Keratinocyte (primary cell): ENCODE data around the gene HNRNPAB. TPM values are rescaled to one million over a fixed set of nuclear protein-coding genes. Genes with fewer than 3 reads are reported as not detected.
"Not testable (repeated sequence)": the region's sequence is repeated elsewhere in the genome, so short reads cannot be mapped to it uniquely, and the experiment has no call there.

Experiments used
- DNase-seq: peaks from one replicate; pipeline ENCODE4 v3.0.0-alpha.2; 2011; ENCODE audit warnings: low read depth, missing footprints, low spot score
- FAIRE-seq: peaks from 2 replicates; lab custom pipeline; 2011; peaks lifted over from hg19 to GRCh38; lab: Jason Lieb, UNC
- H2AFZ ChIP-seq: 2 replicates; pipeline ENCODE4 v1.6.0; 2012; ENCODE audit warnings: low read length, control low read depth, inconsistent platforms; ENCODE audit not compliant: control insufficient read depth
- H3K27ac ChIP-seq: 2 replicates; pipeline ENCODE4 v1.5.1; 2011; ENCODE audit warnings: low read length; ENCODE audit not compliant: control insufficient read depth, insufficient read depth
- H3K27me3 ChIP-seq: 3 replicates; pipeline ENCODE4 v1.6.0; 2011; ENCODE audit warnings: low read length; ENCODE audit not compliant: control insufficient read depth, insufficient read depth; ENCODE audit errors: extremely low read depth
- H3K36me3 ChIP-seq, 2 experiments: 2 replicates in 1 of 2; 3 replicates in 1 of 2; pipeline ENCODE4 v1.5.1; 2011; ENCODE audit warnings: low read length in 2 of 2, mild to moderate bottlenecking in 1 of 2; ENCODE audit not compliant: control insufficient read depth in 2 of 2, insufficient read depth in 2 of 2; ENCODE audit errors: extremely low read depth in 1 of 2
- H3K4me1 ChIP-seq: 3 replicates; pipeline ENCODE4 v1.5.1; 2011; ENCODE audit warnings: low read length; ENCODE audit not compliant: control insufficient read depth, insufficient read depth; ENCODE audit errors: extremely low read depth
- H3K4me2 ChIP-seq: 3 replicates; pipeline ENCODE4 v1.6.0; 2011; ENCODE audit warnings: low read depth, low read length; ENCODE audit not compliant: control insufficient read depth, insufficient read depth; ENCODE audit errors: extremely low read depth
- H3K4me3 ChIP-seq, 3 experiments: fragments of 200-600 bp in 1 of 3; sonication (generic) in 1 of 3; 2 replicates in 2 of 3; 3 replicates in 1 of 3; pipeline ENCODE4 v1.5.1; 2011 to 2016; ENCODE audit warnings: low read length in 3 of 3, mild to moderate bottlenecking in 3 of 3, control low read depth in 2 of 3, inconsistent platforms in 1 of 3, low read depth in 1 of 3, mixed read lengths in 1 of 3, mixed run types in 1 of 3, moderate library complexity in 1 of 3; ENCODE audit not compliant: control insufficient read depth in 2 of 3, insufficient read depth in 2 of 3; ENCODE audit errors: extremely low read depth in 1 of 3
- H3K79me2 ChIP-seq: 2 replicates; pipeline ENCODE4 v1.6.0; 2012; ENCODE audit warnings: low read length; ENCODE audit not compliant: control insufficient read depth, insufficient read depth
- H3K9ac ChIP-seq: 3 replicates; pipeline ENCODE4 v1.6.0; 2011; ENCODE audit warnings: low read length; ENCODE audit not compliant: control insufficient read depth, insufficient read depth; ENCODE audit errors: extremely low read depth
- H3K9me1 ChIP-seq: 3 replicates; pipeline ENCODE4 v1.6.0; 2011; ENCODE audit warnings: low read length; ENCODE audit not compliant: control insufficient read depth, insufficient read depth; ENCODE audit errors: extremely low read depth
- H3K9me3 ChIP-seq: 2 replicates; pipeline ENCODE4 v1.5.1; 2012; ENCODE audit warnings: low read depth, low read length; ENCODE audit not compliant: control insufficient read depth
- H4K20me1 ChIP-seq: 3 replicates; pipeline ENCODE4 v1.6.0; 2011; ENCODE audit warnings: low read length; ENCODE audit not compliant: control insufficient read depth, insufficient read depth; ENCODE audit errors: extremely low read depth
- CTCF ChIP-seq, 3 experiments: IDR thresholded peaks in 1 of 3; conservative IDR thresholded peaks in 1 of 3; optimal IDR thresholded peaks in 1 of 3; 2 replicates in 2 of 3; 3 replicates in 1 of 3; pipeline versions ENCODE3 to v1.5.1; 2011; ENCODE audit warnings: low read length in 3 of 3, mild to moderate bottlenecking in 3 of 3, moderate library complexity in 2 of 3, control low read depth in 1 of 3, inconsistent platforms in 1 of 3; ENCODE audit not compliant: insufficient read depth in 2 of 3; ENCODE audit errors: extremely low read depth in 1 of 3
- EZH2 ChIP-seq: IDR thresholded peaks from one replicate; pipeline ENCODE4 v1.6.1; 2012; ENCODE audit warnings: inconsistent platforms, mild to moderate bottlenecking, low read length, moderate library complexity
- dilution Hi-C: fragments of 300-500 bp; cut with MboI; formaldehyde crosslinking; loops from one replicate; pipeline ENCODE4 v1.7.0; 2020; ENCODE audit warnings: low sequenced_read_pairs; ENCODE audit not compliant: extremely low pct_ligation_motif_present
- polyA plus RNA-seq, 5 experiments: library from polyadenylated mRNA; depleted of rRNA in 3 of 5; stranded (reverse) in 3 of 5; stranded (forward) in 1 of 5; unstranded in 1 of 5; fragments of >200 nt; gene quantifications; 1 replicate in 1 of 5; 2 replicates in 3 of 5; 3 replicates in 1 of 5; pipeline versions ENCODE4 v1.2.1 to v1.2.3, GENCODE V29; 2011 to 2012; ENCODE audit warnings: missing spikeins in 2 of 5, low read depth in 1 of 5, low replicate concordance in 1 of 5

HNRNPAB gene
- polyA plus RNA-seq, 1 donor (not counting 4 experiments of a cell fraction or from before 2014, with no cell fraction given), result 161 TPM

DNA sequence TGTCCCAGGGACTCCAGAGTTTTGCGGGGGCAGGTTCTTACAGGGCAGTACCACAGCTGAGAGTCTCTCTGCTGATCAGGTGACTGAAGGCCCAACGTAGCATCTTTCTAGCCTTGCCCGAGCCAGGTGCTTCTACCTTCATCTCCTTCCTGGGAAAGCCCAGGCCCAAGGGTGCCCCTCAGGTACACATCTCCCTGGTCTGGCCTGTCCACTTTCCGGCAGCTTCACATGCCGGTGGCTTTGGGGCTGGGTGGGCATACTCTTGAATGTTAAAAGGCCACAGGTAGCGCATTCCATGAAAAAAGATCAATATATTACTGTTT is 33.9 kb downstream of the HNRNPAB start:
- TF ChIP-seq CTCF (optimal IDR thresholded peaks at IDR 0.05 in 1 of 3, IDR thresholded peaks at IDR 0.05 in 1 of 3, conservative IDR thresholded peaks at IDR 0.05 in 1 of 3; ENCODE audit: extremely low read depth in 1 of 3, insufficient read depth in 2 of 3, low read length in 3 of 3) (no peak), EZH2 (no peak)
- no peaks in the 10 kb centered on the region for H3K9me3 ChIP-seq
- H2AFZ ChIP-seq, result no peak overlapping the region
- FAIRE-seq, result no peak
- no peaks in the 10 kb centered on the region for H3K27me3 ChIP-seq
- dilution Hi-C loops, result no loop called here
- H3K4me2 ChIP-seq, result no peak overlapping the region
- DNase-seq, result no peak
- H4K20me1 ChIP-seq, result no peaks in the 10 kb centered on the region
- no peak overlapping the region for H3K4me3 ChIP-seq
- peaks cover 15% of the 10 kb centered on the region for H3K4me1 ChIP-seq
- no peak overlapping the region for H3K9ac ChIP-seq
- H3K79me2 ChIP-seq, result no peaks in the 10 kb centered on the region
- H3K9me1 ChIP-seq, result no peaks in the 10 kb centered on the region
- no peak overlapping the region for H3K27ac ChIP-seq
- H3K36me3 ChIP-seq, result no peaks in the 10 kb centered on the region

- Histone ChIP-seq H3K9me3 (no peaks in the 10 kb centered on the region), H3K27me3 (no peaks in the 10 kb centered on the region), H3K9ac (no peak overlapping the region), H3K4me3 (no peak overlapping the region), H3K79me2 (no peaks in the 10 kb centered on the region), H3K27ac (no peak overlapping the region), H4K20me1 (no peaks in the 10 kb centered on the region), H2AFZ (no peak overlapping the region), H3K9me1 (no peaks in the 10 kb centered on the region), H3K4me1 (peaks cover 15% of the 10 kb centered on the region), H3K36me3 (no peaks in the 10 kb centered on the region), H3K4me2 (no peak overlapping the region)
- FAIRE-seq, result no peak
- no peak for TF ChIP-seq EZH2
- no peak for TF ChIP-seq CTCF (optimal IDR thresholded peaks at IDR 0.05 in 1 of 3, IDR thresholded peaks at IDR 0.05 in 1 of 3, conservative IDR thresholded peaks at IDR 0.05 in 1 of 3; ENCODE audit: extremely low read depth in 1 of 3, insufficient read depth in 2 of 3, low read length in 3 of 3)
- dilution Hi-C loops, result no loop called here
- DNase-seq, result no peak
Measured at GRCh38 chr5:178238711-178239592, 34.6 kb downstream of the HNRNPAB start.

GRCh38 chr5:178239626-178240301 is 35.4 kb downstream of the HNRNPAB start:
- dilution Hi-C loops, H3K9me1 ChIP-seq, H3K36me3 ChIP-seq, H3K9ac ChIP-seq, H3K79me2 ChIP-seq, H3K4me2 ChIP-seq, H3K27ac ChIP-seq, H4K20me1 ChIP-seq, H3K9me3 ChIP-seq, DNase-seq, H3K4me3 ChIP-seq, FAIRE-seq, H3K27me3 ChIP-seq, H2AFZ ChIP-seq: not testable (repeated sequence)
- peaks cover 15% of the 10 kb centered on the region for H3K4me1 ChIP-seq
